CD4-positive, alpha-beta T cell treated with Interleukin-15 for 1 hour (primary cell): ENCODE data around the gene PPP1R16B.

Experiments
- DNase-seq: peaks from one replicate; pipeline ENCODE4 v3.0.0-alpha.2; 2020

PPP1R16B gene

GRCh38 chr20:38902601-38903000, 97.1 kb downstream of the PPP1R16B start:
- no peak for DNase-seq

DNA sequence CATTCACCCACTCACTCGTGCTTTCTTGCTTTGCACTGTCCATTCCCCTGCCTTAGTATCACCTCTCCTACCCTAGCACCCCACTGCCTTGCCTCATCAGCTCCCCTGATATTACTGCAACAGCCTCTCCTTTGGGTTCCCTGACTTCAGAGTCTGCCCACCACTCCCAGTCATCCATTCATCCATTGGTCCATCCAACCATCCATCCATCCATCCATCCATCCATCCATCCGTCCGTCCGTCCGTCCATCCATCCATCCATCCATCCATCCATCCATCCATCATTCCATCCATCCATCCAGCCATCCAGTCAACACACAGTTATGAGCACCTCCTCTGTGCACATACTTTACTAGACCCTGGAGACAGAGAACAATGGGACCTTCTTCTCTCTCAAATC, 97.8 kb downstream of the PPP1R16B start:
- DNase-seq, result no peak

DNA sequence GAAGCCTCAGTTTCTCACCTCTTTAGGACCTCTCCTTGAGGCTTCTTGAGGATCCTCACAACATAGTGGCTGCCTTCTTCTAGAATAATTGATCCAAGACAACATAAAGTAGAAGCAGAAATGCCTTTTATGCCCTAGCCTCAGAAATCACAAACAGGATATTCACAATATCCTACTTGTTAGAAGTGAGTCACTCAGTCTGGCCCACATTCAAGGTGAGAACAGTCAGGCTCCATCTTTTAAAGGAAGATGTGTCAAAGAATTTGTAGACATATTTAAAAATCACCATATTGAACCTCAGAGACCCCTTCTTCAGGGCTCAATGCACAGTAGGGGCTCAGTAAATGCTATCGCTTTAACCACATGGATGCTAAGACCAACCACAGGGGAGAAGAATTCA, 99.9 kb downstream of the PPP1R16B start:
- no peak for DNase-seq

GRCh38 chr20:38907918-38908677, 102.6 kb downstream of the PPP1R16B start:
- DNase-seq, result no peak

DNA sequence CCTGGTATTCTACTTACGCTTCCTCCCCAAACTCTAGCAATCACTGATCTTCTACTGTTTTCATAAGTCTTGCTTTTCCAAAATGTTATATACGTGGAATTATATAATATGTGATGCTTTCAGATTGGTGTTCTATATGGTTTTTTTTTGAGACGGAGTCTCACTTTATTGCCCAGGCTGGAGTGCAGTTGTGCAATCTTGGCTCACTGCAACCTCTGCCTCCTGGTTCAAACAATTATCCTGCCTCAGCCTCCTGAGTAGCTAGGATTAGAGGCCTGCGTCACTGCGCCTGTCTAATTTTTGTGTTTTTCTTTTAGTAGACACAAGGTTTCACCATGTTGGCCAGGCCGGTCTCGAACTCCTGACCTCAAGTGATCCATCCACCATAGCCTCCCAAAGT, 109.9 kb downstream of the PPP1R16B start:
- DNase-seq, result no peak

- DNase-seq, result no peak
These were observed 112.2 kb downstream of the PPP1R16B start for GRCh38 chr20:38917657-38918056.

GRCh38 chr20:38918172-38918571, 112.7 kb downstream of the PPP1R16B start:
- DNase-seq, result no peak

DNA sequence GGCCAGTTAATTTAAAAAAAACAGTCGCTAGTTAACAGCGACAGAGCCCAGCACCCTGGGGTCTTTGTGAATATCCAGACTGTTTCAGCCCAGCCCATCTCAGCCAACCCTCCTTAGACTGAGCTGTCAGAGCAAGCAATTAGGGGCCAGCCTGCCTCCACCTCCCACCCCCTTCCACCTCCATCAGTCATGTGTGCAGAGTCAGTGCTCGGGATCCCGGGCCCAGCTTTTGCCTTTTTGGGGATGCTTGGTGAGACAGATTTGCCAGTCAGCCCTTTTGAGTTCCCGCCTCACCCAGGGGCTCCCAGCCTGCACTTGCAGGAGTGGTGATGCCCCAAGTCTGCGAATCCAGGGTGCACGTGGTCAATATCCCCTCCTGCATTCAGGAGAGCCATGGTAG, 114.2 kb downstream of the PPP1R16B start:
- DNase-seq, result no peak

- DNase-seq, result no peak
These were observed 114.9 kb downstream of the PPP1R16B start for GRCh38 chr20:38920411-38920810.

GRCh38 chr20:38920851-38921250, 115.4 kb downstream of the PPP1R16B start:
- no peak for DNase-seq

DNA sequence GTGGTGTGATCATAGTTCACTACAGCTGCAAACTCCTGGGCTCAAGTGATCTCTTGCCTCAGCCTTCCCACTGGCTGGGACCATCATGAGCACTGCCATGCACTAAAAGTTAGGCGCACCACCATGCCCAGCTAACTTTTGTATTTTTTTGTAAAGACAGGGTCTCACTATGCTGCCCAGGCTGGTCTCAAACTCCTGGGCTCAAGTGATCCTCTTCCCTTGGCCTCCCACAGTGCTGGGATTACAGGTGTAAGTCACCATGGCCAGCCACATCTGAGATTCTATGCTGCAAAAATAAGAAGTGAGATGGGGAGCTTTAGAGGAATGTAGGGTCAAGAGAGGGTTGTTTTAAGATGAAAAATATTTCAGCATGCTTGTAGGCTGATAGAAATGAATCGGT, 119.2 kb downstream of the PPP1R16B start:
- no peak for DNase-seq

GRCh38 chr20:38926142-38926933, 120.8 kb downstream of the PPP1R16B start, which contains the start of gene FAM83D:
Gene FAM83D, plus strand, starts transcription at chr20:38926417. Its CDS starts 26 bp downstream, at chr20:38926443.
- DNase-seq, result peak; percentile 96

DNA sequence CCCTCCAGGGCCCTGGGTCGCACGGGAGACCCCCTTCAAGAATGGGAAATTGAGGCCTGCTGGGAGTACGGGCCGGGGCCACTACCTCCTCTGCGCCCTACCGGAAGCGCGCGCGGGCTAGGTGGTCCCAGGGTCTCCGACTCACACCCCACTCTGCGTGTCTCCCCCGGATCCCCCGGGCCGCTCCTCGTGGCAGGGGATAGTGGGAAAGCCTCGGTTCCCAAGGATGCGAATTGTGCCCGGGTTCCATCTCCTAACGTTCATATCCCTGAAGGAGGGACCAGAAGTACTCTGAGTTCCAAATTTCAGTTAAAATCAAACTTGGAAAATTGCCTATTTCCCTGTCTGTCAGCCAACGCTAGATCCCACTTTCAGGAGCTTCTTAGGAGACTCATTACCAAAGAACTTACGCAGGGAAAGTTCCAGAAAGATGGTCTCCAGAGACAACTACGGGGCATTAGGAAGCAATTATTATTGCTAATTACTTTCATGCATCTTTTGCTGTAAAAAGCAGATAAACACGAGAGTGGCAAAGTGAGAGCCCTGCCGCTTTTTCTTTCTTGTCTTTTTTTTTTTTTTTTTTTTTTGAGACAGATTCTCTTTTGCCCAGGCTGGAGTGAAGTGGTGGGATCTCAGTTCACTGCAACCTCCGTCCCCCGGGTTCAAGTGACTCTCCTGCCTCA, 121.6 kb downstream of the PPP1R16B start:
- no peak for DNase-seq

DNA sequence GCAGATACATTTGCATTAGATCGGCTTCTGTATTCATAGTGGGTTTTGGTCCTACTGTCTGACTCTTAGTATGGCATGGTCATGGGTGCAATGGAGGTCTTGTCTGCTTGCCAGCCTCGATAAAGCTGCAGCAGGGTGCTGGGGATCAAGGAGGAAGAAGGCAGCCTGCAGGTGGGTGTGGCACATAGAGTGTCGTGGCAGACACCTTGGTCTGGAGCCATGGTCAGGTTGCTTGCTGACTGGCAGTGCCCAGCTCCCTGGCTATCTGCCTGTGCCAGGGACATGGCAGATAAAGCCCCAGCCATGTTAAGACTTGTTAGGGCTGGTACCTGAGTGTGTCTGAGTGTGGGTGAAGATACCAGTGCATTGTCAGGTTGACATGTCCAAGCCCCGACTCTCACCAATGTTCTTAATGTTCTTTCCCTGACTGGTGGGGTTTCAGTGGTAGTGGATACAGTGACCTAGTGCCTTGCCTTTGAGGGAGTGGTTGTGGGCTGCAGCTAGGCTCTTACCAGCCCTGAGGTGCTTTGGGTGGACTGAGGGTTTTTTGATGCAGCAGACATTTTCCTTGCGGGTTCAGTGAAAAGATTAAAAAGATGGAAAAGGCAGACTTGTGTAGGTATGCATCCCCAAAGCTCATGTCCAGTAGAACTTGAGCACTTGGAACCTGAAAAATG, 122.5 kb downstream of the PPP1R16B start:
- no peak for DNase-seq

- no peak for DNase-seq
These were observed 124.7 kb downstream of the PPP1R16B start for GRCh38 chr20:38930242-38930569.

GRCh38 chr20:38931984-38932383, 126.5 kb downstream of the PPP1R16B start:
- no peak for DNase-seq

DNA sequence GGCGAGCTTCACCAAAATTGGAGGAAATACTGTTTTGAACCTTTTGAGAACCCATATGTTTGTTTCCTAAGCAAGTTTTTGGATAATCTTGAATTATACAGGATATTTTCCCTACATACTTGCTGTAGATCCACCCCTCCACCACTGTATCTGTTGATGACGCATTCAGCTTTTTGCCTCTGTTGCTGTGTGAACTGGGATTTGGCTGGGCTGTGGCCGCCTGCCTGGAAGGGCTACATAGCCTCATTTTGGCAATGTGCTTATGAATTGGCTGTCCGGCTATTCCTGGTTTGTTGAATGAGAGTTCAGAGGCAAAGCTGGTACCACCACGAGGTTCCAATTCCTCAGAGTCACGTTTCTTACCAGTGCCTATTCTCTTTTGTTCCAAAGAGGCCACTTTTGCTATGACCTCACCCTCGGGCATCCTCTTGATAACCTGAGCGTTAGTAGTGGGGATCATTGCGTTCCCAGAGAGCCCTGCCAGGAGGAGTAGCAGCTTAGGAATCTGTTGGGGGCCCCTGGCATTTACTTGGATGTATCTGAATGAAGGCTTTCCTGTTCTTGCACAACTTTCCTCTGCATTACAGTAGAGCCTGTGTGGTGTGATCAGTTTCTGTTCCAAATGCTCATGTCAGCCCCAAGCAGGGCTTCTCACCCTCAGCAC, 127.1 kb downstream of the PPP1R16B start:
- DNase-seq, result no peak

DNA sequence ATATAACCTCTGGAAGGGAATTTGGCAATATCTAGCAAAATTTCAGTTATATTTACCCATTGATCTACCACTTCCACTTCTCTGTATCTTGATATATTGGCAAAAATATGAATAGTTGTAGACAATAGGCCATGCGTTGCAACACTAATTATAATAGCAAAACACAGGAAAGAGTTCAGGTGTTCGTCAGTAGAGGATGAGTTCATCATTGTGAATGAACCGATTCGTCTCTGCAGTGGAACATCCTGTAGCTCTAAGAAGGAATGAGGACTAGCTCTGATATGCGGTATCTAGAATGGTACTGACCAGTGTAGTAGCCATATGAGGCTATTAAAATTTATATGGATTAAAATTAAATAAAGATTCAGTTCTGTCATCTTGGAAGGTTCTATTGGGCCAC, 129.0 kb downstream of the PPP1R16B start:
- no peak for DNase-seq

DNA sequence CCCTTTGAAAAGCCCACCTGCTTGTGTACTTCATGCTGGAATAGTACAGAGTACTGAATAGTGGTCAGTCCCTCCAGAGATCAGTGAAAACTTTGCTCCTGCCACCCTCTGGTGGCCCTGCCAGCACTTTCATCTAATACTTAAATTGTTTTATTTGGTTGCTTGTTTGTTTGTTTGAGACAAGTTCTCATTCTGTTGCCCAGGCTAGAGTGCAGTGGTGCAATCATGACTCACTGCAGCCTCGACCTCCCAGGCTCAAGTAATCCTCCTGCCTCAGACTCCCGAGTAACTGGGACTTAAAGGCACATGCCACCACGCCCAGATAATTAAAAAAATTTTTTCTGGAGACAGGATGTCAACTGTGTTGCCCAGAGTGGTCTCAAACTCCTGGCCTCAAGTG, 129.8 kb downstream of the PPP1R16B start:
- DNase-seq, result no peak

GRCh38 chr20:38935967-38936407, 130.5 kb downstream of the PPP1R16B start:
- no peak for DNase-seq

DNA sequence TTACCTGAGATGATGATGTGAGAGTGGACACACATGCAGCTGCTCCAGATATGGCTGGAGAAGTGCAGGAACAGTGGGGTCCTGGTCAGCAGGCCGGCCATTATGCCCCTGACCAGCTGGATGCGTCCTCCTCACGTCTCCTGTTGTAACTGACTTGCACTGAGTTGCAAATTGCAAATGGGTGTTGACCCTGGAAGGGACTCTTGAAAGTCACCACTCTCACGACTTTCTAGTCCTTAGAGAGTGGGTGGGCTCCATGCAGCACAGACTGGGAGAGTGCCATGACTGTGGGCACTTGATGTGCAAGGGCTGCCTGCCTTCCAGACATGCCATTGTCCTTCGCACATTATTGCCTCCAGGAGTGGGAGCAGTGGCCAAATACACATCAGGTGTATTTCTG, 131.5 kb downstream of the PPP1R16B start:
- DNase-seq, result no peak

DNA sequence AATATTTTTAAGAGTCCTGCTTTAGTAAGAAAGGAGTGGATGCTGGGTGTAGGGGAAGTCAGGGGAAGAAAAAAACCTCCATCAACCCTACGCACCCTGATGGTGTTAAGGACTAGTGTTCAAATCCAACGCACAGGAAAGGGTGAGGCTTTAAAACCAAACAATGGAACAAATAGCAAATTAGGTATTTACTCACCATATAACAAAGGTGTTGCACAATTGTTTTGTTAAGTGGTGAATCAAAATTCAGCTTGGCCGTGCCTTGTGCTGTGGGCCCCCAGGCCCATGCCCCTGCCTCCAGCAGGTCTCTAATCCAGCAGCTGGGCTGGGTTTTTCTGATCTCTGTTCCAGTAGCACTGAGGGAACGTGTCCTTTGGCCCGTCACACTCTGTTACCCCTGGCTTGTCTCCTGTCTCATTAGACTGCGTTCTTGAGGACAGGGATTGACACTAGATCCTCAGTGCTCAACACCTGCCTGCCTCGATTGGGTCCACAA, 132.5 kb downstream of the PPP1R16B start:
- DNase-seq, result no peak
